Measurements from ENCODE around the gene KCNA5. TPM values are rescaled to one million over a fixed set of nuclear protein-coding genes. Genes with fewer than 3 reads are reported as not detected.

Gene KCNA5
- total and polyA plus RNA-seq, 9 of the 15 experiments (the other 6 are each of a cell fraction or from before 2014, with no cell fraction given): not detected

GRCh38 chr12:5094551-5094950, 50.9 kb downstream of the KCNA5 start:
- WGBS (ENCODE audit: insufficient coverage, low coverage, missing lambda C conversion rate): 0% methylated on average over 1 of the region's 1 CpG
- Histone ChIP-seq H3K9me1 (ENCODE audit: control insufficient read depth, insufficient read depth, low read length) (no peaks in the 10 kb centered on the region), H3K4me3 (no peak overlapping the region), H3K27me3 (ENCODE audit: control insufficient read depth in 2 of 2, insufficient read depth in 2 of 2, low read length in 2 of 2) (peaks cover 0 to 4% of the 10 kb centered on the region in 2 experiments; a peak in 1 of 5 replicates), H3K4me2 (ENCODE audit: insufficient read depth, low read length) (no peak overlapping the region), H3K4me1 (replicated peaks in 1 of 2; ENCODE audit: control insufficient read depth in 2 of 2, insufficient read depth in 2 of 2, low read length in 2 of 2) (no peaks in the 10 kb centered on the region), H3K9me3 (replicated peaks; ENCODE audit: control insufficient read depth, insufficient read depth, low read depth, low read length) (no peaks in the 10 kb centered on the region), H3K36me3 (ENCODE audit: control insufficient read depth, insufficient read depth, low read length) (no peaks in the 10 kb centered on the region), H4K20me1 (replicated peaks; ENCODE audit: control insufficient read depth, insufficient read depth, low read length) (0 out of 2 replicates have a peak, but pooled peaks cover 9% of the 10 kb centered on the region), H3K27ac (ENCODE audit: extremely low read depth, low read depth, low read length) (no peak overlapping the region), H3K79me2 (ENCODE audit: control insufficient read depth, insufficient read depth, low read length) (no peaks in the 10 kb centered on the region), H2AFZ (ENCODE audit: low read depth, low read length) (no peak overlapping the region), H3K9ac (ENCODE audit: insufficient read depth in 1 of 2, low read depth in 2 of 2, low read length in 2 of 2) (no peak overlapping the region)
- DNase-seq (ENCODE audit: extremely low read depth in 1 of 4, low spot score in 3 of 4) (no peak), ATAC-seq (no peak), FAIRE-seq (no peak)
- no TSS peak for BruUV-seq (replicated peaks)
- ChIA-PET POLR2A (interaction anchor here (1.1 kb wide), 1 partner anchor 10 kb away, joined by 4 read pairs; no protein-coding TSS in a partner anchor), CTCF (ENCODE audit: low intra/inter-chr PET ratio) (no interaction called here)
- in situ Hi-C loops (cut with MboI): no loop called here
- intact Hi-C loops (cut with micrococcal nuclease): no loop called here
- no peak for TF ChIP-seq ZBTB9 (CRISPR knock-in tag; IDR thresholded peaks at IDR 0.05)
- no peak for TF ChIP-seq BACH1 (tag; IDR thresholded peaks at IDR 0.05)
- TF ChIP-seq ZSCAN32 (CRISPR knock-in tag; IDR thresholded peaks at IDR 0.05): no peak
- no peak for TF ChIP-seq ZBTB34 (CRISPR knock-in tag; IDR thresholded peaks at IDR 0.05)
- TF ChIP-seq ESRRB (CRISPR knock-in tag; IDR thresholded peaks at IDR 0.05; ENCODE audit: borderline replicate concordance): no peak
- no peak for TF ChIP-seq TOE1 (IDR thresholded peaks at IDR 0.05; ENCODE audit: borderline replicate concordance)
- TF ChIP-seq TOE1 (CRISPR knock-in tag; IDR thresholded peaks at IDR 0.05; ENCODE audit: borderline replicate concordance, low read depth): no peak
- TF ChIP-seq MTA1 (IDR thresholded peaks at IDR 0.05; ENCODE audit: borderline replicate concordance): no peak
- no peak for TF ChIP-seq CHD2 (IDR thresholded peaks at IDR 0.05; ENCODE audit: low read depth, low read length)
